OCI-LY3 (cell line): ENCODE measurements around the gene SELENON.

Experiments
- CTCF ChIP-seq: fragments of 200-600, 300-600 bp; sonication (generic); IDR thresholded peaks from 2 replicates; pipeline ENCODE4 v1.5.1; 2014; ENCODE audit warnings: antibody characterized with exemption, low read length, low read depth
- EZH2phosphoT487 ChIP-seq: fragments of 200-600 bp; shearing (Covaris generic); IDR thresholded peaks from 2 replicates; pipeline ENCODE4 v1.6.1; 2018; ENCODE audit warnings: antibody characterized with exemption, mixed run types, low read depth

- TF ChIP-seq CTCF (no peak), EZH2phosphoT487 (no peak)
Measured at GRCh38 chr1:25854554-25854953, 54.6 kb downstream of the SELENON start.
